Globus pallidus (tissue), 1 donor: ENCODE measurements around the gene TRUB2.
"Not testable (repeated sequence)": the region's sequence is repeated elsewhere in the genome, so short reads cannot be mapped to it uniquely, and the experiment has no call there.

Source experiments
- DNase-seq: peaks from one replicate; pipeline ENCODE4 v3.0.0-alpha.2; 2015; ENCODE audit warnings: low spot score

The TRUB2 gene

GRCh38 chr9:128340691-128341434 is 18.6 kb upstream of the TRUB2 start:
- DNase-seq: no peak

- peak; percentile 65 for DNase-seq
Observed at GRCh38 chr9:128339761-128340690, 17.8 kb upstream of the TRUB2 start, which contains the start of gene SLC27A4. SLC27A4 (plus strand) TSS chr9:128340527; CDS start chr9:128343133, 2,606 bp downstream.

GRCh38 chr9:128338852-128339614 is 16.8 kb upstream of the TRUB2 start:
- DNase-seq: not testable (repeated sequence)

GRCh38 chr9:128337936-128338335 is 15.7 kb upstream of the TRUB2 start:
- DNase-seq: no peak

- DNase-seq: no peak
Observed at GRCh38 chr9:128335914-128336313, 13.7 kb upstream of the TRUB2 start.

GRCh38 chr9:128335161-128335560 is 12.9 kb upstream of the TRUB2 start:
- no peak for DNase-seq

GRCh38 chr9:128333451-128333869 is 11.2 kb upstream of the TRUB2 start:
- DNase-seq: no peak

- no peak for DNase-seq
Observed at GRCh38 chr9:128325629-128326028, 3.4 kb upstream of the TRUB2 start.

- DNase-seq: no peak
Observed at GRCh38 chr9:128324401-128324800, 2.2 kb upstream of the TRUB2 start.

GRCh38 chr9:128323791-128324190 is 1.5 kb upstream of the TRUB2 start:
- no peak for DNase-seq

- DNase-seq: no peak
Observed at GRCh38 chr9:128323212-128323730, 1.0 kb upstream of the TRUB2 start.

GRCh38 chr9:128321879-128322403 is 306 bp downstream of the TRUB2 start:
- no peak for DNase-seq

GRCh38 chr9:128321343-128321742 is 904 bp downstream of the TRUB2 start:
- DNase-seq: no peak

- DNase-seq: peak; percentile 43
Observed at GRCh38 chr9:128317629-128318028, 4.6 kb downstream of the TRUB2 start.

GRCh38 chr9:128316421-128316820 is 5.8 kb downstream of the TRUB2 start:
- peak; percentile 98 for DNase-seq

- DNase-seq: no peak
Observed at GRCh38 chr9:128314697-128315096, 7.5 kb downstream of the TRUB2 start.

- peak; percentile 45 for DNase-seq
Observed at GRCh38 chr9:128310461-128310860, 11.8 kb downstream of the TRUB2 start.

GRCh38 chr9:128309551-128309950 is 12.7 kb downstream of the TRUB2 start:
- no peak for DNase-seq

- no peak for DNase-seq
Observed at GRCh38 chr9:128304971-128305288, 17.3 kb downstream of the TRUB2 start.

- no peak for DNase-seq
Observed at GRCh38 chr9:128304136-128304970, 17.9 kb downstream of the TRUB2 start.
